ENCODE results near the gene EIF5A2. TPM values are rescaled to one million over a fixed set of nuclear protein-coding genes. Genes with fewer than 3 reads are reported as not detected.
A peak's percentile ranks its signal among the peaks of the same experiment; 100 is the strongest.

EIF5A2 gene
- total and polyA plus RNA-seq, 10 of the 15 experiments (the other 5 are each of a cell fraction or from before 2014, with no cell fraction given), result 0.76 to 3.0 (median 2.2) TPM

DNA sequence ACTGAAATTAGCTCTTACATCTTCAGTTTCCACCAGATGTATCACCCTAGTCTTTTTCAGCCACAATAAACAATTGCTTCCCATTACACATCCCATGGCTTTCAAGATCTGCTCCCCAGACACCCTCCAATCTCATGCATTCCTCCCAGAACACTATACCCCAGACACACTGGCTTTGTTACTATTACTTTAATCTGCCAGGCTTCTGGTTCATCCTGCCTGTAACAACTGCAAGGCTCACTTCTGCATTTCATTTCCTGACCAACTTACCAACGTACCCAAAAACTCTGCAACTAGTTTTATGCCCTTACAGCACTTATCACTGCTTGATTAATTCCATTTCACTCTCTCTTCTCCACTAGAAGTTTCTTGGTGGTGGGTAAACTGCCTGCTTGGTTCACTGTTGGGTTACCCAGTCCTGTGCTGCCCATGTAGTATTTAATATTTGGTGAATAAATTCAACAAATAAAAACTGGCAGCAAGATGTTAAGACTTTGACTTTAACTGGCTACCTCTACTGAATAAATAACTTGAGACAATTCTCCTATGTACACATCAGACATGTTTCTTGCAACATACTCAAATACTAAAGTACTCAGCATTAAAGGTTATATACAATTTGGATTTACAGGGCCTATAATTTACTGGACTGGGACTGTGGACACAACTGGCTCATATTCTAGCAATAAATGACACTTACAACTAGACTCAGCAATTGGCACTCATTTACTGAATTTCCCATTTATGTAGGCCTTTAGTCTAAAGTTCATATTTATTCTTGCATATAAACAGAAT is 41.1 kb downstream of the EIF5A2 start (continued):
- TF ChIP-seq SMARCA5 (IDR thresholded peaks at IDR 0.05) (no peak), RUNX3 (IDR thresholded peaks at IDR 0.05; ENCODE audit: low read length) (0 out of 2 replicates have a peak, but pooled peaks have one; percentile 12), CREB1 (IDR thresholded peaks at IDR 0.05; ENCODE audit: low read depth) (no peak), POLR2AphosphoS2 (IDR thresholded peaks at IDR 0.05; ENCODE audit: low read depth, low read length) (0 out of 2 replicates have a peak, but pooled peaks have one; percentile 46), HDAC6 (IDR thresholded peaks at IDR 0.05; ENCODE audit: unreplicated experiment) (no peak), POLR2AphosphoS5 (IDR thresholded peaks at IDR 0.05; ENCODE audit: low read length) (peak; percentile 34; the same call in 1 of the 2 replicates), YY1 (IDR thresholded peaks at IDR 0.05; ENCODE audit: low read depth, low read length) (no peak), NR2C1 (IDR thresholded peaks at IDR 0.05) (no peak), ZNF274 (IDR thresholded peaks at IDR 0.05; ENCODE audit: insufficient read depth, insufficient read length) (no peak), IRF4 (IDR thresholded peaks at IDR 0.05; ENCODE audit: low read depth, low read length) (peak; percentile 27; the same call in 1 of the 2 replicates), MTA3 (IDR thresholded peaks at IDR 0.05; ENCODE audit: borderline replicate concordance, low read length) (no peak), KLF5 (IDR thresholded peaks at IDR 0.05; ENCODE audit: partially characterized antibody) (no peak), PRDM15 (CRISPR knock-in tag; IDR thresholded peaks at IDR 0.05) (no peak)
- TF ChIP-seq, protein P1, sequence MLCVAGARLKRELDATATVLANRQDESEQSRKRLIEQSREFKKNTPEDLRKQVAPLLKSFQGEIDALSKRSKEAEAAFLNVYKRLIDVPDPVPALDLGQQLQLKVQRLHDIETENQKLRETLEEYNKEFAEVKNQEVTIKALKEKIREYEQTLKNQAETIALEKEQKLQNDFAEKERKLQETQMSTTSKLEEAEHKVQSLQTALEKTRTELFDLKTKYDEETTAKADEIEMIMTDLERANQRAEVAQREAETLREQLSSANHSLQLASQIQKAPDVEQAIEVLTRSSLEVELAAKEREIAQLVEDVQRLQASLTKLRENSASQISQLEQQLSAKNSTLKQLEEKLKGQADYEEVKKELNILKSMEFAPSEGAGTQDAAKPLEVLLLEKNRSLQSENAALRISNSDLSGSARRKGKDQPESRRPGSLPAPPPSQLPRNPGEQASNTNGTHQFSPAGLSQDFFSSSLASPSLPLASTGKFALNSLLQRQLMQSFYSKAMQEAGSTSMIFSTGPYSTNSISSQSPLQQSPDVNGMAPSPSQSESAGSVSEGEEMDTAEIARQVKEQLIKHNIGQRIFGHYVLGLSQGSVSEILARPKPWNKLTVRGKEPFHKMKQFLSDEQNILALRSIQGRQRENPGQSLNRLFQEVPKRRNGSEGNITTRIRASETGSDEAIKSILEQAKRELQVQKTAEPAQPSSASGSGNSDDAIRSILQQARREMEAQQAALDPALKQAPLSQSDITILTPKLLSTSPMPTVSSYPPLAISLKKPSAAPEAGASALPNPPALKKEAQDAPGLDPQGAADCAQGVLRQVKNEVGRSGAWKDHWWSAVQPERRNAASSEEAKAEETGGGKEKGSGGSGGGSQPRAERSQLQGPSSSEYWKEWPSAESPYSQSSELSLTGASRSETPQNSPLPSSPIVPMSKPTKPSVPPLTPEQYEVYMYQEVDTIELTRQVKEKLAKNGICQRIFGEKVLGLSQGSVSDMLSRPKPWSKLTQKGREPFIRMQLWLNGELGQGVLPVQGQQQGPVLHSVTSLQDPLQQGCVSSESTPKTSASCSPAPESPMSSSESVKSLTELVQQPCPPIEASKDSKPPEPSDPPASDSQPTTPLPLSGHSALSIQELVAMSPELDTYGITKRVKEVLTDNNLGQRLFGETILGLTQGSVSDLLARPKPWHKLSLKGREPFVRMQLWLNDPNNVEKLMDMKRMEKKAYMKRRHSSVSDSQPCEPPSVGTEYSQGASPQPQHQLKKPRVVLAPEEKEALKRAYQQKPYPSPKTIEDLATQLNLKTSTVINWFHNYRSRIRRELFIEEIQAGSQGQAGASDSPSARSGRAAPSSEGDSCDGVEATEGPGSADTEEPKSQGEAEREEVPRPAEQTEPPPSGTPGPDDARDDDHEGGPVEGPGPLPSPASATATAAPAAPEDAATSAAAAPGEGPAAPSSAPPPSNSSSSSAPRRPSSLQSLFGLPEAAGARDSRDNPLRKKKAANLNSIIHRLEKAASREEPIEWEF (IDR thresholded peaks at IDR 0.05; ENCODE audit: insufficient replicate concordance, low read depth, low read length), result no peak
- TF ChIP-seq, protein P2, sequence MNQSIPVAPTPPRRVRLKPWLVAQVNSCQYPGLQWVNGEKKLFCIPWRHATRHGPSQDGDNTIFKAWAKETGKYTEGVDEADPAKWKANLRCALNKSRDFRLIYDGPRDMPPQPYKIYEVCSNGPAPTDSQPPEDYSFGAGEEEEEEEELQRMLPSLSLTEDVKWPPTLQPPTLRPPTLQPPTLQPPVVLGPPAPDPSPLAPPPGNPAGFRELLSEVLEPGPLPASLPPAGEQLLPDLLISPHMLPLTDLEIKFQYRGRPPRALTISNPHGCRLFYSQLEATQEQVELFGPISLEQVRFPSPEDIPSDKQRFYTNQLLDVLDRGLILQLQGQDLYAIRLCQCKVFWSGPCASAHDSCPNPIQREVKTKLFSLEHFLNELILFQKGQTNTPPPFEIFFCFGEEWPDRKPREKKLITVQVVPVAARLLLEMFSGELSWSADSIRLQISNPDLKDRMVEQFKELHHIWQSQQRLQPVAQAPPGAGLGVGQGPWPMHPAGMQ (IDR thresholded peaks at IDR 0.05; ENCODE audit: borderline replicate concordance), result no peak
- TF ChIP-seq, protein P3, sequence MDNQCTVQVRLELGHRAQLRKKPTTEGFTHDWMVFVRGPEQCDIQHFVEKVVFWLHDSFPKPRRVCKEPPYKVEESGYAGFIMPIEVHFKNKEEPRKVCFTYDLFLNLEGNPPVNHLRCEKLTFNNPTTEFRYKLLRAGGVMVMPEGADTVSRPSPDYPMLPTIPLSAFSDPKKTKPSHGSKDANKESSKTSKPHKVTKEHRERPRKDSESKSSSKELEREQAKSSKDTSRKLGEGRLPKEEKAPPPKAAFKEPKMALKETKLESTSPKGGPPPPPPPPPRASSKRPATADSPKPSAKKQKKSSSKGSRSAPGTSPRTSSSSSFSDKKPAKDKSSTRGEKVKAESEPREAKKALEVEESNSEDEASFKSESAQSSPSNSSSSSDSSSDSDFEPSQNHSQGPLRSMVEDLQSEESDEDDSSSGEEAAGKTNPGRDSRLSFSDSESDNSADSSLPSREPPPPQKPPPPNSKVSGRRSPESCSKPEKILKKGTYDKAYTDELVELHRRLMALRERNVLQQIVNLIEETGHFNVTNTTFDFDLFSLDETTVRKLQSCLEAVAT (IDR thresholded peaks at IDR 0.05), result no peak
- TF ChIP-seq, protein P4, sequence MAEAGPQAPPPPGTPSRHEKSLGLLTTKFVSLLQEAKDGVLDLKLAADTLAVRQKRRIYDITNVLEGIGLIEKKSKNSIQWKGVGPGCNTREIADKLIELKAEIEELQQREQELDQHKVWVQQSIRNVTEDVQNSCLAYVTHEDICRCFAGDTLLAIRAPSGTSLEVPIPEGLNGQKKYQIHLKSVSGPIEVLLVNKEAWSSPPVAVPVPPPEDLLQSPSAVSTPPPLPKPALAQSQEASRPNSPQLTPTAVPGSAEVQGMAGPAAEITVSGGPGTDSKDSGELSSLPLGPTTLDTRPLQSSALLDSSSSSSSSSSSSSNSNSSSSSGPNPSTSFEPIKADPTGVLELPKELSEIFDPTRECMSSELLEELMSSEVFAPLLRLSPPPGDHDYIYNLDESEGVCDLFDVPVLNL (IDR thresholded peaks at IDR 0.05; ENCODE audit: low read depth, low read length), result no peak
